Measurements from ENCODE around the gene CEBPB. TPM values are rescaled to one million over a fixed set of nuclear protein-coding genes. Genes with fewer than 3 reads are reported as not detected.

The CEBPB gene
- total RNA-seq, 1 donor from 2014 or later = 19.6 TPM

- peaks cover 20% of the 10 kb centered on the region for H3K4me1 Mint-ChIP-seq (ENCODE audit: low read depth)
- peaks cover 4% of the 10 kb centered on the region for H3K9me3 Mint-ChIP-seq (ENCODE audit: low read depth)
- H3K4me3 Mint-ChIP-seq (ENCODE audit: low read depth) = no peak overlapping the region
- H3K27me3 Mint-ChIP-seq = peaks cover 15% of the 10 kb centered on the region
- no peak overlapping the region for H3K27ac Mint-ChIP-seq
- peaks cover 3% of the 10 kb centered on the region for H3K36me3 Mint-ChIP-seq (ENCODE audit: insufficient read depth)
- no peak for DNase-seq (ENCODE audit: low spot score, unreplicated experiment)
- TF ChIP-seq, protein P1, sequence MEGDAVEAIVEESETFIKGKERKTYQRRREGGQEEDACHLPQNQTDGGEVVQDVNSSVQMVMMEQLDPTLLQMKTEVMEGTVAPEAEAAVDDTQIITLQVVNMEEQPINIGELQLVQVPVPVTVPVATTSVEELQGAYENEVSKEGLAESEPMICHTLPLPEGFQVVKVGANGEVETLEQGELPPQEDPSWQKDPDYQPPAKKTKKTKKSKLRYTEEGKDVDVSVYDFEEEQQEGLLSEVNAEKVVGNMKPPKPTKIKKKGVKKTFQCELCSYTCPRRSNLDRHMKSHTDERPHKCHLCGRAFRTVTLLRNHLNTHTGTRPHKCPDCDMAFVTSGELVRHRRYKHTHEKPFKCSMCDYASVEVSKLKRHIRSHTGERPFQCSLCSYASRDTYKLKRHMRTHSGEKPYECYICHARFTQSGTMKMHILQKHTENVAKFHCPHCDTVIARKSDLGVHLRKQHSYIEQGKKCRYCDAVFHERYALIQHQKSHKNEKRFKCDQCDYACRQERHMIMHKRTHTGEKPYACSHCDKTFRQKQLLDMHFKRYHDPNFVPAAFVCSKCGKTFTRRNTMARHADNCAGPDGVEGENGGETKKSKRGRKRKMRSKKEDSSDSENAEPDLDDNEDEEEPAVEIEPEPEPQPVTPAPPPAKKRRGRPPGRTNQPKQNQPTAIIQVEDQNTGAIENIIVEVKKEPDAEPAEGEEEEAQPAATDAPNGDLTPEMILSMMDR (IDR thresholded peaks at IDR 0.05; ENCODE audit: unreplicated experiment) = no peak
These were observed 5.6 kb downstream of the CEBPB start for GRCh38 chr20:50196248-50196647.

GRCh38 chr20:50196896-50197295 lies 6.3 kb downstream of the CEBPB start:
- no peak for DNase-seq (ENCODE audit: low spot score, unreplicated experiment)
- Mint-ChIP-seq H3K4me1 (ENCODE audit: low read depth) (peaks cover 20% of the 10 kb centered on the region), H3K36me3 (ENCODE audit: insufficient read depth) (peaks cover 3% of the 10 kb centered on the region), H3K4me3 (ENCODE audit: low read depth) (no peak overlapping the region), H3K27ac (no peak overlapping the region), H3K9me3 (ENCODE audit: low read depth) (peaks cover 4% of the 10 kb centered on the region), H3K27me3 (peaks cover 15% of the 10 kb centered on the region)
- TF ChIP-seq, protein P1 (IDR thresholded peaks at IDR 0.05; ENCODE audit: unreplicated experiment) = no peak

DNA sequence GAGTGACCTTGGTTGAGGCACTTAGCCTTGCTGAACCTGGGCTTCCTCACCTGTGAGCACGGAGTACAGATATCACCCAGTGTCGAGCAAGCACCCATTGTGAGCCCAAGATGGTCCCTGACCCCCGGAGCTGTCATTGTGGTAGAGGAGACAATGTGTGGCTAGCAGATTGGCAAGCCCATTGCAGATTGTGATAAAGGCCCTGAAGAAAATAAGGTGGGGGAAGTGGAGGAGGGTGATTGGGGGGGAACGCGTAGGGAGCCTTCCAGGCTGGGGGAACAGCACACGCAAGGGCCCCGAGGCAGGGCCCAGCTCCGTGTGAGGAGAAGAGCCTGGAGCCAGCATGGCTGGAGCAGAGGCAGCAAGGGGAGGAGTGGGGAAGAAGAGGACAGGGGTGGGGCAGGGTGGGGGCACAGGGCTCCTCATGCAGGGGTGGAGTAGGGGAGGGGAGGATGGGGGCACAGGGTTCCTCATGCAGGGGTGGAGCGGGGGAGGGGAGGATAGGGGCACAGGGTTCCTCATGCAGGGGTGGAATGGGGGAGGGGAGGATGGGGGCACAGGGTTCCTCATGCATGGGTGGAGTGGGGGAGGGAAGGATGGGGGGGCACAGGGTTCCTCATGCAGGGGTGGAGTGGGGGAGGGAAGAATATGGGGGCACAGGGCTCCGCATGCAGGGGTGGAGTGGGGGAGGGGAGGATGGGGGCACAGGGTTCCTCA lies 7.0 kb downstream of the CEBPB start:
- TF ChIP-seq, protein P1 (IDR thresholded peaks at IDR 0.05; ENCODE audit: unreplicated experiment) = no peak
- no peak overlapping the region for H3K27ac Mint-ChIP-seq
- no peak for DNase-seq (ENCODE audit: low spot score, unreplicated experiment)
- no peak overlapping the region for H3K4me3 Mint-ChIP-seq (ENCODE audit: low read depth)
- H3K4me1 Mint-ChIP-seq (ENCODE audit: low read depth) = peaks cover 15% of the 10 kb centered on the region
- H3K36me3 Mint-ChIP-seq (ENCODE audit: insufficient read depth) = peaks cover 3% of the 10 kb centered on the region
- peaks cover 4% of the 10 kb centered on the region for H3K9me3 Mint-ChIP-seq (ENCODE audit: low read depth)
- H3K27me3 Mint-ChIP-seq = peaks cover 17% of the 10 kb centered on the region

- Mint-ChIP-seq H3K4me1 (ENCODE audit: low read depth) (peaks cover 9% of the 10 kb centered on the region), H3K4me3 (ENCODE audit: low read depth) (no peak overlapping the region), H3K9me3 (ENCODE audit: low read depth) (peaks cover 7% of the 10 kb centered on the region), H3K27me3 (peaks cover 18% of the 10 kb centered on the region), H3K27ac (no peak overlapping the region), H3K36me3 (ENCODE audit: insufficient read depth) (peaks cover 3% of the 10 kb centered on the region)
- TF ChIP-seq, protein P1 (IDR thresholded peaks at IDR 0.05; ENCODE audit: unreplicated experiment) = no peak
- no peak for DNase-seq (ENCODE audit: low spot score, unreplicated experiment)
These were observed 7.6 kb downstream of the CEBPB start for GRCh38 chr20:50198180-50198666.

DNA sequence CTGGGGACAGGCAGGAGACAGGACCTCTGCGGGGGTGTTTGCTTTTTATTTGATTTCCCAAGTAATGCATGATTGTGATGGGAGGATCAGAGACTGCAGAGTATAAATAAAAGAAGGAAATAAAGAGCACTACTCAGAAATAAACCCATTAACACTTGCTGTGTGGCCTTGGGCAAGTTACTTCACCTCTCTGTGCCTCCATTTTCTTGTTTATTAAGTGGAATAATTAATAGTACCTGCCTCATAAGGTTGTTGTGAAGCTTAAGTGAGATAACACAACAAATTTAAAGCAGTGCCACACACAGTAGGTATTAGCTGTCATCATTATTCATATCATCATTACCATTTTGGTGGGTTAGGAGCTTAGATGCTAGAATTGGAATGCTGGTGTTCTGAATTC lies 8.1 kb downstream of the CEBPB start:
- no peak overlapping the region for H3K4me3 Mint-ChIP-seq (ENCODE audit: low read depth)
- TF ChIP-seq, protein P1 (IDR thresholded peaks at IDR 0.05; ENCODE audit: unreplicated experiment) = no peak
- H3K27me3 Mint-ChIP-seq = peaks cover 18% of the 10 kb centered on the region

More for the DNA sequence above, 8.1 kb downstream of the CEBPB start:
- Mint-ChIP-seq H3K4me1 (ENCODE audit: low read depth) (peaks cover 5% of the 10 kb centered on the region), H3K9me3 (ENCODE audit: low read depth) (peaks cover 11% of the 10 kb centered on the region), H3K27ac (no peak overlapping the region), H3K36me3 (ENCODE audit: insufficient read depth) (peaks cover 5% of the 10 kb centered on the region)
- DNase-seq (ENCODE audit: low spot score, unreplicated experiment) = no peak
